ENCODE measurements around the gene TFDP2. TPM values are rescaled to one million over a fixed set of nuclear protein-coding genes. Genes with fewer than 3 reads are reported as not detected.

The TFDP2 gene
- total RNA-seq, 1 donor = 93.7 TPM

GRCh38 chr3:142165194-142165593, 15.8 kb upstream of the TFDP2 start:
- TF ChIP-seq CTCF (IDR thresholded peaks at IDR 0.05; ENCODE audit: insufficient read depth, low read depth, low read length) = no peak
- peak; percentile 10 for DNase-seq (ENCODE audit: low read depth)
- no peak overlapping the region for H3K4me3 ChIP-seq (ENCODE audit: low read depth, low read length)

GRCh38 chr3:142159083-142159740, 9.9 kb upstream of the TFDP2 start:
- no peak for DNase-seq (ENCODE audit: low read depth)
- TF ChIP-seq CTCF (IDR thresholded peaks at IDR 0.05; ENCODE audit: insufficient read depth, low read depth, low read length) = no peak
- no peak overlapping the region for H3K4me3 ChIP-seq (ENCODE audit: low read depth, low read length)

- no peak overlapping the region for H3K4me3 ChIP-seq (ENCODE audit: low read depth, low read length)
- DNase-seq (ENCODE audit: low read depth) = no peak
- no peak for TF ChIP-seq CTCF (IDR thresholded peaks at IDR 0.05; ENCODE audit: insufficient read depth, low read depth, low read length)
Measured at GRCh38 chr3:142154186-142154585, 4.8 kb upstream of the TFDP2 start.

- no peak overlapping the region for H3K4me3 ChIP-seq (ENCODE audit: low read depth, low read length)
- DNase-seq (ENCODE audit: low read depth) = no peak
- TF ChIP-seq CTCF (IDR thresholded peaks at IDR 0.05; ENCODE audit: insufficient read depth, low read depth, low read length) = peak; percentile 7
Measured at GRCh38 chr3:142152384-142152783, 3.0 kb upstream of the TFDP2 start.

- no peak for TF ChIP-seq CTCF (IDR thresholded peaks at IDR 0.05; ENCODE audit: insufficient read depth, low read depth, low read length)
- DNase-seq (ENCODE audit: low read depth) = no peak
- no peak overlapping the region for H3K4me3 ChIP-seq (ENCODE audit: low read depth, low read length)
Measured at GRCh38 chr3:142151828-142152227, 2.5 kb upstream of the TFDP2 start.

- TF ChIP-seq CTCF (IDR thresholded peaks at IDR 0.05; ENCODE audit: insufficient read depth, low read depth, low read length) = no peak
- no peak overlapping the region for H3K4me3 ChIP-seq (ENCODE audit: low read depth, low read length)
- no peak for DNase-seq (ENCODE audit: low read depth)
Measured at GRCh38 chr3:142151240-142151639, 1.9 kb upstream of the TFDP2 start.

GRCh38 chr3:142150271-142150670, 927 bp upstream of the TFDP2 start:
- DNase-seq (ENCODE audit: low read depth) = no peak
- H3K4me3 ChIP-seq (ENCODE audit: low read depth, low read length) = no peak overlapping the region
- no peak for TF ChIP-seq CTCF (IDR thresholded peaks at IDR 0.05; ENCODE audit: insufficient read depth, low read depth, low read length)

Data from fibroblast of villous mesenchyme (primary cell).